ENCODE data around the gene VOPP1. TPM values are rescaled to one million over a fixed set of nuclear protein-coding genes. Genes with fewer than 3 reads are reported as not detected.
A peak's percentile ranks its signal among the peaks of the same experiment; 100 is the strongest.

The VOPP1 gene
- total RNA-seq, 4 donors from 2014 or later, result 63.9 to 79.2 (median 72.4) TPM

DNA sequence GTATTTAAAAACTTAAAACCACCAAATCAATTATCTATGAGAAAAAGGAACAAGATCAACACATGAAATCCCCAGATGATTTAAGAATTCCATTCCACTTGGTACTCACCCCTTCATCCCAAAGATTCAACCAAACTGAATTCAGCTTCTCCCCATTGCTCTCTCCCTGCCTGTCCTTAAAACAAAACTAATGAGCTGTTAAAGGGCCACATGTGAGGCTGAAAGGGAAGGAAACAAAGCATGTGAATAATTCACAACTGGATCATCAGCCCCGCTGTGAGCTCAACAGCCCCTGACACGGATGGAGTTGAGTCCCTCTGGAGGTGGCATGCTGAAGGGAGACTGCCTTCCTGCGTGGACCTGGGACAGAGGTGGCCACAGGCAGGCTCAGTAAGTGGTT lies 32.9 kb downstream of the VOPP1 start:
- Histone ChIP-seq H3K36me3 (no peaks in the 10 kb centered on the region), H3K27me3 (no peaks in the 10 kb centered on the region), H3K4me1 (peaks cover 0 to 25% (median 20%) of the 10 kb centered on the region in 4 donors), H3K4me3 (no peak overlapping the region), H3K9me3 (no peaks in the 10 kb centered on the region), H3K27ac (peak overlapping the region in 2 of 4 donors; percentile 16 to 78)
- TF ChIP-seq POLR2A (IDR thresholded peaks at IDR 0.05) (no peak), CTCF (IDR thresholded peaks at IDR 0.05) (no peak)
- DNase-seq, result no peak

DNA sequence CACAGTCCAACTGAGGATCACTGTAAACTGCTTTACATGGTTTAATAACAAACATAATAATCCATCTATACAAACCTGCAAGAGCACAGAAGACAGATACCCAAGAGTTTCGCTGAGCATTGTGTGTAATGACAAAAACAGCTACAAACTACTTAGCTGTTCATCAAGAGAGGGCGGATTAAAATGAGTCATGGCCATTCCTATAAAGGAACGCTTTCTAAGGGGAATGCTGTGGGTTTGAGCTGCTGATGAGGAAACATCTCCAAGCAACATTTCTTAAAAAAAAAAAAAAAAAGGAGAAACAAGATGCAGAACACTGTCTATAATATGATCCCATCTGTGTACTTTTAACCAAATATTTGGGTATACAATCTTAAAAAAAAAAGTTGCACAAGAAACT lies 33.8 kb downstream of the VOPP1 start:
- TF ChIP-seq CTCF (IDR thresholded peaks at IDR 0.05) (no peak), POLR2A (IDR thresholded peaks at IDR 0.05) (no peak)
- H3K9me3 ChIP-seq, result no peaks in the 10 kb centered on the region
- DNase-seq, result no peak
- H3K36me3 ChIP-seq, result no peaks in the 10 kb centered on the region
- peaks cover 2 to 26% (median 24%) of the 10 kb centered on the region in 4 donors for H3K4me1 ChIP-seq
- H3K27me3 ChIP-seq, result no peaks in the 10 kb centered on the region
- H3K27ac ChIP-seq, result peak overlapping the region in 3 of 4 donors; percentile 3 to 78 (median 16)
- H3K4me3 ChIP-seq, result no peak overlapping the region

GRCh38 chr7:55537458-55537990 lies 34.8 kb downstream of the VOPP1 start:
- Histone ChIP-seq H3K4me3 (peak overlapping the region in 1 of 4 donors; percentile 7), H3K27me3 (no peaks in the 10 kb centered on the region), H3K9me3 (no peaks in the 10 kb centered on the region), H3K27ac (peak overlapping the region; percentile 67 to 78 (median 72)), H3K4me1 (peaks cover 2 to 33% (median 29%) of the 10 kb centered on the region in 4 donors), H3K36me3 (no peaks in the 10 kb centered on the region)
- no peak for TF ChIP-seq POLR2A (IDR thresholded peaks at IDR 0.05)
- no peak for TF ChIP-seq CTCF (IDR thresholded peaks at IDR 0.05)
- peak in 1 of 3 donors; percentile 44 for DNase-seq

DNA sequence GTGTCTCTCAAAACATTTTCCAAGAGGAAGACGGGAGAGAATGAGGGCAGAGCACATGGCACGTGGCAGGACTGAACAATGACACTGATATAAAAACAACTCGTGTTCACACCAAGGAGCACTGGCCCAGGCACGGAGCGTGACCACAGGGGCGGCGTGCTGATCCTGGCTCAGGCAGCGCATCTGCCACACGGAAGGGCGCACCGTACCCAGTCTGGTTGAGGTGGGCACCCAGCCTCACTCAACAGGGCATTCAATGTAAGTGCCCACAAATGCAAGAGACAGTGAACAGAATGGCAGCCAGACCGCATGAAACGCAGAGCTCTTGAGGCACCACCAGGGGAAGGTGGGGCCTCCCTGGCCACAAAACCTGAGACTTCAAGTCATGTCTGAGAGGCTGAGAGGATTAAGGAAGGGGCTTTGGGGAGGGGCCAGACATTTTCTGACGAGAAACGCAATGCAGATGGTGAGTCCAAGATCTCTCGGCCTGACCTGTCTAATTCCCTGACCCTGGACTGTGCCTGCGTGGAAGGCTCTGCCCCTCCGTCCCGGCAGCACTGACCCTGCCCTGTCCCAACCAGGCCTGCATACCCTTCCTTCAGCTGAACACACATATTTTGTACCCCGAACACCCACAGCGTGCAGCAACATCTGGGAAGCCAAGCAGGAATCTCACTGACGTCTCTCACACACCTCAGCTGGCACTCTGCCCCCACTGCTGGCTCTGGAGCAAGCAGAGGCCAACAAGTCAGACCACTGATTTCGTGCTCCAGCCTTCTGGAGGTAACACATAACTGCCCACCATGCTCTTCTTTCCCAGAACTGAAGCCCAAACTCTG lies 35.5 kb downstream of the VOPP1 start:
- Histone ChIP-seq H3K36me3 (no peaks in the 10 kb centered on the region), H3K27ac (peak overlapping the region; percentile 67 to 78 (median 72)), H3K27me3 (no peaks in the 10 kb centered on the region), H3K4me1 (peaks cover 2 to 35% (median 29%) of the 10 kb centered on the region in 4 donors), H3K4me3 (peak overlapping the region in 1 of 4 donors; percentile 7), H3K9me3 (no peaks in the 10 kb centered on the region)
- TF ChIP-seq CTCF (IDR thresholded peaks at IDR 0.05), result no peak
- no peak for TF ChIP-seq POLR2A (IDR thresholded peaks at IDR 0.05)
- DNase-seq, result peak in 1 of 3 donors; percentile 69

GRCh38 chr7:55535617-55536016 lies 36.7 kb downstream of the VOPP1 start:
- Histone ChIP-seq H3K9me3 (no peaks in the 10 kb centered on the region), H3K36me3 (no peaks in the 10 kb centered on the region), H3K4me3 (peak overlapping the region in 2 of 4 donors; percentile 4 to 25), H3K27ac (peak overlapping the region; percentile 67 to 78 (median 72)), H3K4me1 (peaks cover 2 to 35% (median 31%) of the 10 kb centered on the region in 4 donors), H3K27me3 (no peaks in the 10 kb centered on the region)
- DNase-seq, result no peak
- no peak for TF ChIP-seq POLR2A (IDR thresholded peaks at IDR 0.05)
- no peak for TF ChIP-seq CTCF (IDR thresholded peaks at IDR 0.05)
